CD4-positive, CD25-positive, alpha-beta regulatory T cell (primary cell): Measurements from ENCODE around the gene ZMYM2. TPM values are rescaled to one million over a fixed set of nuclear protein-coding genes. Genes with fewer than 3 reads are reported as not detected.

Experiments
- ATAC-seq, 2 donors: fragments of 150-1000 bp; cut with Tn5 transposase; one replicate each; pipeline ENCODE4 v1.10.0; 2021; ENCODE audit warnings: low read depth in 2 of 2, moderate number of reproducible peaks in 2 of 2, moderate library complexity in 1 of 2
- DNase-seq, 3 donors: peaks; one replicate each; pipeline versions ENCODE4 v3.0.0 to v3.0.0-alpha.2; 2012 to 2022; ENCODE audit warnings: mixed read lengths in 1 of 3
- H3K27ac ChIP-seq: one replicate; pipeline ENCODE4 v1.7.0; 2013; ENCODE audit warnings: mild to moderate bottlenecking, low read length; ENCODE audit not compliant: insufficient read depth, poor library complexity, severe bottlenecking
- H3K27me3 ChIP-seq: one replicate; pipeline ENCODE4 v1.7.0; 2013; ENCODE audit warnings: low read length; ENCODE audit not compliant: control insufficient read depth, insufficient read depth
- H3K36me3 ChIP-seq: one replicate; pipeline ENCODE4 v1.7.0; 2013; ENCODE audit warnings: mild to moderate bottlenecking, low read length, moderate library complexity; ENCODE audit not compliant: control insufficient read depth, insufficient read depth
- H3K4me1 ChIP-seq: 2 replicates; pipeline ENCODE4 v1.7.0; 2013; ENCODE audit warnings: mild to moderate bottlenecking, low read length; ENCODE audit not compliant: insufficient read depth, control insufficient read depth, poor library complexity, severe bottlenecking
- H3K4me3 ChIP-seq: one replicate; pipeline ENCODE4 v1.7.0; 2013; ENCODE audit warnings: low read depth, mild to moderate bottlenecking, low read length, moderate library complexity
- H3K9me3 ChIP-seq, 2 experiments: 1 replicate in 1 of 2; 2 replicates in 1 of 2; pipeline ENCODE4 v1.7.0; 2013; ENCODE audit warnings: low read length in 2 of 2, mild to moderate bottlenecking in 1 of 2, moderate library complexity in 1 of 2; ENCODE audit not compliant: control insufficient read depth in 2 of 2
- H3K27ac Mint-ChIP-seq, 3 donors: one replicate each; pipeline ENCODE4 v1.8.0; 2020 to 2022; ENCODE audit warnings: mild to moderate bottlenecking in 3 of 3, mixed read lengths in 3 of 3, moderate library complexity in 2 of 3
- H3K27me3 Mint-ChIP-seq: one replicate; pipeline ENCODE4 v1.8.0; 2022; ENCODE audit warnings: mild to moderate bottlenecking, mixed read lengths
- H3K36me3 Mint-ChIP-seq: one replicate; pipeline ENCODE4 v1.8.0; 2020; ENCODE audit warnings: mixed read lengths
- H3K4me1 Mint-ChIP-seq, 4 donors: one replicate each; pipeline ENCODE4 v1.8.0; 2020 to 2022; ENCODE audit warnings: mixed read lengths in 4 of 4, mild to moderate bottlenecking in 1 of 4
- H3K4me3 Mint-ChIP-seq, 4 donors: one replicate each; pipeline ENCODE4 v1.8.0; 2020 to 2022; ENCODE audit warnings: mild to moderate bottlenecking in 4 of 4, mixed read lengths in 4 of 4, moderate library complexity in 3 of 4
- H3K9me3 Mint-ChIP-seq, 7 donors: one replicate each; pipeline ENCODE4 v1.8.0; 2020 to 2022; ENCODE audit warnings: mixed read lengths in 7 of 7, mild to moderate bottlenecking in 3 of 7, moderate library complexity in 2 of 7
- polyA plus RNA-seq, 4 donors: library from polyadenylated mRNA; unstranded; fragments of 300-500 nt; fragmentation: Illumina TruSeq; gene quantifications; one replicate each; pipeline ENCODE4 v1.2.3, GENCODE V29; 2021
- total RNA-seq: library from RNA; stranded (reverse); gene quantifications from one replicate; pipeline ENCODE4 v1.2.3, GENCODE V29; 2022

ZMYM2 gene
- total and polyA plus RNA-seq, 5 donors from 2014 or later, result 11.0 to 112 (median 13.9) TPM

DNA sequence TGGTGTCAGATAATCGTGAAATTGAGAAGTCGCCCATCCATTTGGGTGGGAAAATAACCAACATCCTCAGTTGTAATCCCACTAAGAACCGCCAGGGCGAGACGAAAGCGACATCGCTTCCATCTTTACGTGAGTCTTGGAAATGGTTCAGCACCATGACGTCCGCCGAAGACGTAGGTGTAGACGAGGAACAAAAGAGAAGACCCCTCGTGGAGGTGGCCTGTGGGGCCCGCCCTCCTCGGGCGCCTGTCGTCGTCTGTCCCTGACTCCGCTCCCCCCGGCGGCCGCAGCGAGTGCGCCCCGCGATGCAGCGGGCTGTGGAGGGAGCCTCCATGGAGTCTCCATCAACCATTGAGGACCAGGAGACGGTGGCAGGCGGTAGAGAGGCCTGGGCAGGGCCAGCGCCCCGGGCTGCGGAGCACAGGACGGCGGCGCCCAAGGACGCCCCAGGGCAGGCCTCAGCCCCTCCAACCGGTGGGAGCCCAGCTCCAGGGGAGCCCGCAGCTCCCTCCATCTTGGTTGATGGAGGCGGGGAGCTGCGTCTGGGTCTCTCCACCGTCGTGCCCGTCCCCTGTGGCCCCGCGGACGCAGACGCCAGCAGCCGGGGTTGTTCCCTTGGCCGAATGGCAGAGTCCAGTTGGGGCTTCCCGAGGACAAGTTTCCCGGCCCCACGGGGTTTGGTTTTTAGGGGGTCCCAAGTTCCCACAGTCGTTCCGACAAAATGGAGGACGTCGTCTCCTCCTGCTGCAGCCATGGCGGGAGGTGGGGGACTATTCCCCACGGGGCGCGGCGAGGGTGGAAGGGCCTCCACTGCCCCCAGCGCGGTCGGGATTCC, 990 bp upstream of the ZMYM2 start:
- H3K36me3 Mint-ChIP-seq, result peaks cover 6% of the 10 kb centered on the region
- H3K36me3 ChIP-seq, result no peaks in the 10 kb centered on the region
- H3K9me3 ChIP-seq, result no peaks in the 10 kb centered on the region
- DNase-seq (peak; percentile 77 to 89 (median 82)), ATAC-seq (peak; percentile 14 to 18)
- H3K27ac Mint-ChIP-seq, result peak overlapping the region; percentile 78 to 88 (median 86)
- H3K9me3 Mint-ChIP-seq, result peaks cover 0 to 2% (median 0%) of the 10 kb centered on the region in 7 donors
- H3K4me3 ChIP-seq, result peak overlapping the region; percentile 73
- H3K27me3 ChIP-seq, result peaks cover 3% of the 10 kb centered on the region
- H3K27ac ChIP-seq, result peak overlapping the region; percentile 91
- peak overlapping the region; percentile 89 to 98 (median 92) for H3K4me3 Mint-ChIP-seq
- H3K27me3 Mint-ChIP-seq, result peaks cover 15% of the 10 kb centered on the region
- peaks cover 28% of the 10 kb centered on the region for H3K4me1 ChIP-seq
- H3K4me1 Mint-ChIP-seq, result peaks cover 19 to 34% (median 27%) of the 10 kb centered on the region in 4 donors

DNA sequence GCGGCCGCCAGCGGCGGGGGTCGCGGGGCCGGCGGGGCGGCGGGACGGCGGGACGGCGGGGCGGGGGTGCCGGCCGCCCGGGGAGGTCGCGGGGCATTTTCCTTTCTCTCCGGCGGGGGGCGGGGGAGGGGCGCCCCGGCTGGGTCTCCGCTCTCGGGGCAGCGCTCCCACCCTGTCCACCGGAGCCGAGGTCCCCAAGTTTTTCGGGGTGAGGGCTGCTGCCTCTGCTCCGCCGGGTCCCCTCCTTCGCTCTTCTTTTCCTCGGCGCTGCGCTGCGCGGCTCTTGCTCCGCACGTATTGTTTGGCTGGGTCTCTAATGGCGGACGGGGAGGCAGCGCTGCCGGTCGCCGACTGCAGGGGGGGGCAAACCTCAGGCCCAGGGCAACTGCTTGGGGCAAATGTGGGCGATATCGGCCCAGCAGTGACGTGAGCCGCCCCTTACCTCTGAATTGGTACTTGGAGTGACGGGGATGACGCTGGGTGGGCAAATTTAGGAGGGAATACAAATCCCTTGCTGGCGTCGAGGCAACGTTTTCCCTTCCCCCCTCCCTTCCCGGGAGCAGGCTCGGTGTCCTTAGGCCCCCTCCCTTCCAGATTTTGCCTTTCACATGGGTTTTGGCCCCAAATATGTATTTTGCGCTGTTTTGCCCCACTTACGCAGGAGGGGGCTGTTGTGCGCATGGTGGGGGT, 759 bp downstream of the ZMYM2 start:
- ATAC-seq, result peak; percentile 7
- peaks cover 0 to 2% (median 0%) of the 10 kb centered on the region in 7 donors for H3K9me3 Mint-ChIP-seq
- H3K4me1 Mint-ChIP-seq, result peaks cover 19 to 44% (median 34%) of the 10 kb centered on the region in 4 donors

DNA sequence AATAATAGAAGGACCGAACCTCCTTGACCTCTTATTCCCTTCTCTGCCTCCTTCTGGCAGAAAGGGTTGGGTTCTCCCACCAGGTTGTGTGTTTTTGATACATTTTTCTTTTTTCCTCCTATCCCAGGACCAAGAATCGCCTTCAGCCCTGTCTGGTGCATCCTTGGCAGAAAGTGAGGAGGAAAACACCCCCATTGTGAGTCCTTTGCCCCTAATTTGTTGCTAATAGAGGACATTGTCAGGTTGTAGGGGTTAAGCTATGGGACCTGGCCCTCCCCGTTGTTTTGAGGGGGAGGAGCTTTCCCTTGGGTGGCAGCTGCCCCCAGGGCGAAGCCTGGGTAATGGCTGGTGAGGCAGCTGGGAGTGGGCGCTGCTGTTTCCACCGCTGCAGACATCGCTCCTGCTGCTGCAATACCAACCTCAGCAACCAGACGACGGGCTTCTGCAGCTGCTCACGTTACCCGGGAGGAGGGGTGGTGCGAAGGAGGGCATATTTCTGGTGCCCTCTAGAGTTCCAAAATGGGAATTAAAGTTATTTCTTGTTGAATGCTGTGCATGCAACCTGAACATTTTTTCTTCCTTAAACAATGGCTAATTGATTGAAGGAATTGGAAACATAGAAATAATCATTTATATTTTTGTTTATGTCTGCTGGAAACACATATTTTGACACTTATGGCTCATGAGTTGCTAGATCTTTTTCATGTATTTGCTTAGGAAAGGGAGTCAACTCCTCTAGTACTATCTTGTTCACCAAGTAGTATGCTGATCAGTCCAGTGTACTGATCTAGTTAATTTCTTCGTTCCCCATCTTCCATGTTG, 1.5 kb downstream of the ZMYM2 start:
- peak overlapping the region; percentile 91 for H3K27ac ChIP-seq
- peaks cover 3% of the 10 kb centered on the region for H3K27me3 ChIP-seq
- peak overlapping the region; percentile 91 for H3K4me3 ChIP-seq
- H3K4me1 ChIP-seq, result peaks cover 44% of the 10 kb centered on the region
- Mint-ChIP-seq H3K9me3 (peaks cover 0 to 2% (median 0%) of the 10 kb centered on the region in 7 donors), H3K27me3 (peaks cover 9% of the 10 kb centered on the region), H3K4me3 (peak overlapping the region; percentile 96 to 98 (median 98)), H3K4me1 (peaks cover 21 to 47% (median 34%) of the 10 kb centered on the region in 4 donors), H3K27ac (peak overlapping the region; percentile 95 to 99 (median 97)), H3K36me3 (peaks cover 6% of the 10 kb centered on the region)
- H3K36me3 ChIP-seq, result peaks cover 8% of the 10 kb centered on the region
- DNase-seq, result peak; percentile 80 to 94 (median 89)
- no peaks in the 10 kb centered on the region for H3K9me3 ChIP-seq
- peak; percentile 57 to 61 for ATAC-seq

More for the DNA sequence above, 759 bp downstream of the ZMYM2 start:
- peaks cover 42% of the 10 kb centered on the region for H3K4me1 ChIP-seq
- H3K27me3 ChIP-seq, result peaks cover 3% of the 10 kb centered on the region
- peak overlapping the region; percentile 91 for H3K4me3 ChIP-seq
- peaks cover 9% of the 10 kb centered on the region for H3K27me3 Mint-ChIP-seq
- DNase-seq, result peak; percentile 66 to 78 (median 68)
- H3K36me3 ChIP-seq, result peaks cover 5% of the 10 kb centered on the region
- H3K27ac Mint-ChIP-seq, result peak overlapping the region; percentile 95 to 99 (median 97)
- peaks cover 6% of the 10 kb centered on the region for H3K36me3 Mint-ChIP-seq
- peak overlapping the region; percentile 96 to 98 (median 98) for H3K4me3 Mint-ChIP-seq
- H3K9me3 ChIP-seq, result no peaks in the 10 kb centered on the region
- H3K27ac ChIP-seq, result peak overlapping the region; percentile 91

DNA sequence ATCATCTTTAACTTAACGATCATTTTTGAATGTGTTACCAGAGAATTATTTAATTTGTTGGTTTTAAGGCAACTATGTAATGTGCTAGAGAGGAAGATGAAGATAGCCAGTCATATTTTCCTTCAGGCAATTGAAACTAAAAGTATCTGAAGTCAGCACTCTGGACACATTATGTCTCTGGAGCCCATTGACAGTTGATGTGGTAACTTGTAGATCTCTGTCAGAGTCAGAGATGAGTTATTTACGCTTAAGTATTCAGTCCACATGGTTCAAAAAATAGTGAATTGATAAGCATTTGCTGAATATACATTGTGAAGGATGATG, 2.1 kb downstream of the ZMYM2 start:
- no peak for ATAC-seq
- DNase-seq, result peak in 1 of 3 donors; percentile 65
- Mint-ChIP-seq H3K4me1 (peaks cover 27 to 52% (median 40%) of the 10 kb centered on the region in 4 donors), H3K27me3 (peaks cover 9% of the 10 kb centered on the region), H3K4me3 (peak overlapping the region; percentile 96 to 98 (median 98)), H3K36me3 (peaks cover 11% of the 10 kb centered on the region), H3K27ac (peak overlapping the region; percentile 95 to 99 (median 97)), H3K9me3 (peaks cover 0 to 2% (median 0%) of the 10 kb centered on the region in 7 donors)
- Histone ChIP-seq H3K27me3 (peaks cover 3% of the 10 kb centered on the region), H3K9me3 (no peaks in the 10 kb centered on the region), H3K4me3 (peak overlapping the region; percentile 91), H3K4me1 (peaks cover 44% of the 10 kb centered on the region), H3K27ac (peak overlapping the region; percentile 91), H3K36me3 (peaks cover 8% of the 10 kb centered on the region)

DNA sequence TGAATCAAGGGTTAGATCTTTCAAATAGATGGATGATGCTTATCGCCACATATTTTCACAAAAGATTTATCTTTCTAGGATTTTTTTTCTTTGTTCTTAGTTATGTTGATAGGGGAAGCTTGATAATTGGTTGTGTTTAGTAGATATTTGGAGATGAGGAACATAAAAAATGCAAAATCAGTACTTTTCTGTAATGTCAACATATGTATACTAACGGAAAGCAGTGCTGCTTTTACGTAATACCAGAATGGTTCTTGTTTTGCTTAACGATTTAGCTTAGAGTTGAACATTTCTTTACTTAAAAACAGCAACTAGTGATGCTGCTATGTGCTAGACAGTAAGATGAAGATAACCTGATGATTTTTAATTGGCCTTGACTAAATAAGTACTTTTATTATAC, 3.0 kb downstream of the ZMYM2 start:
- Histone ChIP-seq H3K4me3 (peak overlapping the region; percentile 91), H3K4me1 (peaks cover 46% of the 10 kb centered on the region), H3K27ac (peak overlapping the region; percentile 91), H3K27me3 (no peaks in the 10 kb centered on the region), H3K36me3 (peaks cover 11% of the 10 kb centered on the region), H3K9me3 (no peaks in the 10 kb centered on the region)
- Mint-ChIP-seq H3K4me3 (peak overlapping the region; percentile 56 to 98 (median 97)), H3K36me3 (peaks cover 11% of the 10 kb centered on the region), H3K9me3 (peaks cover 0 to 2% (median 0%) of the 10 kb centered on the region in 7 donors), H3K27me3 (peaks cover 9% of the 10 kb centered on the region), H3K27ac (peak overlapping the region; percentile 4 to 54 (median 7)), H3K4me1 (peaks cover 27 to 57% (median 40%) of the 10 kb centered on the region in 4 donors)
- no peak for ATAC-seq
- DNase-seq, result no peak

DNA sequence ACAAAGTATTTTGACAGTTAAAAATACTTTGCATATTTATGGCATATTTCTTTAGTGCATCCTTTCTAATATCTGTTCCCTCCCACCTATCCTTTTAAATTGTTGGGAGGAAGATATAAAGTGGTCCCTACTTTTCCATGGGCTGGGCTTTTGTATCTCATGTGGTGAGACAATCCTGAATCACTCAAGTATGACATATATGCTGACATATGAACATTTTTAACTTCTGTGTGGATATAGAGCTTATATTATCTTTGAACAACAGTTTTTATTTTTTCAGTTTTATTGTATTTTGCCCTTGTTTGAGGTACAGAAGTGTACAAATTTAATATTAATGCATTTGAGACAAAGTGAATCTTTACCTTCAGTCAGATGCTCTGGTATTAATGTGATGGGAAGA, 3.4 kb downstream of the ZMYM2 start:
- Mint-ChIP-seq H3K9me3 (peaks cover 0 to 2% (median 0%) of the 10 kb centered on the region in 7 donors), H3K36me3 (peaks cover 13% of the 10 kb centered on the region), H3K4me1 (peaks cover 26 to 58% (median 38%) of the 10 kb centered on the region in 4 donors), H3K4me3 (peak overlapping the region; percentile 56 to 98 (median 97)), H3K27ac (peak overlapping the region; percentile 4 to 36 (median 10)), H3K27me3 (peaks cover 9% of the 10 kb centered on the region)
- ATAC-seq (no peak), DNase-seq (no peak)
- peaks cover 49% of the 10 kb centered on the region for H3K4me1 ChIP-seq
- no peaks in the 10 kb centered on the region for H3K9me3 ChIP-seq
- peak overlapping the region; percentile 91 for H3K27ac ChIP-seq
- H3K36me3 ChIP-seq, result peaks cover 12% of the 10 kb centered on the region
- H3K4me3 ChIP-seq, result peak overlapping the region; percentile 91
- H3K27me3 ChIP-seq, result no peaks in the 10 kb centered on the region

DNA sequence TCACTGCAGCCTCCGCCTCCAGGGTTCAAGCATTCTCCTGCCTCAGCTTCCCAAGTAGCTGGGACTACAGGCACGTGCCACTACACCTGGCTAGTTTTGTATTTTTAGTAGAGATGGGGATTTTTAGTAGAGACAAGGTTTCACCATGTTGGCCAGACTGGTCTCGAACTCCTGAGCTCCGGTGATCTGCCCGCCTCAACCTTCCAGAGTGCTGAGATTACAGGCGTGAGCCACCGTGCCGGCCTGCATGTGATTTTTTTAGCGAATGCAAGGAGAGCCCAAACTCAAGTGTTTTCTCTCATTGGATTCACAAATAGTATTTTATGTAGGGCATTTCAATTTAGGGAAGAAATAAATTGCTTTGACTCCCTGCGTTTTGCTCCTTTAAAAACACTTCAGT, 4.4 kb downstream of the ZMYM2 start:
- H3K27me3 ChIP-seq, result no peaks in the 10 kb centered on the region
- no peak overlapping the region for H3K4me3 ChIP-seq
- Mint-ChIP-seq H3K4me1 (peaks cover 33 to 66% (median 40%) of the 10 kb centered on the region in 4 donors), H3K9me3 (peaks cover 0 to 2% (median 0%) of the 10 kb centered on the region in 7 donors), H3K27ac (peak overlapping the region in 2 of 3 donors; percentile 32 to 61), H3K36me3 (peaks cover 19% of the 10 kb centered on the region), H3K4me3 (no peak overlapping the region), H3K27me3 (peaks cover 4% of the 10 kb centered on the region)
- H3K4me1 ChIP-seq, result peaks cover 51% of the 10 kb centered on the region
- no peak for ATAC-seq
- H3K36me3 ChIP-seq, result peaks cover 16% of the 10 kb centered on the region
- DNase-seq, result no peak
- no peak overlapping the region for H3K27ac ChIP-seq
- no peaks in the 10 kb centered on the region for H3K9me3 ChIP-seq
